GM18519 (cell line): ENCODE measurements around the gene ZNF667.
A peak's percentile ranks its signal among the peaks of the same experiment; 100 is the strongest.

Experiments
- ATAC-seq: cut with Tn5 transposase; IDR thresholded peaks from one replicate; pipeline ENCODE4 v1.9.1; 2021; ENCODE audit warnings: mild to moderate bottlenecking, moderate library complexity; ENCODE audit not compliant: unreplicated experiment, low FRiP score

The ZNF667 gene

GRCh38 chr19:56393119-56394012 lies 83.8 kb downstream of the ZNF667 start, which contains the start of gene ZNF582:
Gene ZNF582 (minus strand): TSS chr19:56393534. CDS start chr19:56391752, 1,782 bp downstream.
- ATAC-seq, result peak; percentile 80
